Islet precursor cell (in vitro differentiated cells): ENCODE measurements around the gene ARHGAP21.

Experiments
- DNase-seq: peaks from one replicate; pipeline ENCODE4 v3.0.0-alpha.2; 2018

ARHGAP21 gene

DNA sequence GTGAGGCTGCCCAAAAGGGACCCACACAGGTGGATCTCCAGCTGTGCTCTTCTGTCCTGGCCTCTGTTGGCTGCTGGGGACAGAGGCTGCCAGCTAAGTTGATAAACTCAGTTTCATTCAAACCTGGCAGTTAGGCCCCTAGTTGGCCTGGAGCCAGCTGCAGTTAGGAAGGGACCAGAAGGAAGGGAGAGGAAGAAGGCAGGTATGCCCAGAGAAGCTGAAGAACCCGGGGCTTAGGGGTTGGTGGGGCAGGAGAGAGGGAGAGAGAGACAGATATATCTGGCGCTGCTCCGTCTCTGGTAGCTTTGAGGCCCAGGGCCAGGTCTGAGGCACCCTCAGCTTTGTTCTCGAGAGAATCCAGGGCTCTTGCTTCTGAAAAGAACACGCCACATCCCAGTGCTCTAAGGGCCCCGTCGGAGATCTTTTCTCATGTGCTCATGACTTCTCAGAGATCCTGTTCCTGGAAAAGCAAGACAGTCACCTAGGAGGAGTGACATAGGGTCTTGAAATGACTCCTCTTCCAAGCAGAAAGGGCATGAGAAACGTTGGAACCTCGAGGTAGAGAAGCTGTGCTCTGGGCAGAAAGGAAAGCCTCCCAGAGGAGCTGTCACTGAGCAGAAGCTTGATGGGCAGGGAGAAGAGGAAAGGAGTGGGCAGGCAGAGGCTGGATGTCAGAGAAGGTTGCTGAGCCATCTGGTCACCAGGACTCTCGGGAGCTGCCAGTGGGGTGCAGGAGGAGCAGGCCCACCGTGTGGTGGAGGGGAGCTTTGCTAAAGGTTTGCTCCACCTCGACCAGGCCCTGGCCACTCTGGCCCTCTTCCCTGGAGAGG lies 153.6 kb downstream of the ARHGAP21 start:
- no peak for DNase-seq

DNA sequence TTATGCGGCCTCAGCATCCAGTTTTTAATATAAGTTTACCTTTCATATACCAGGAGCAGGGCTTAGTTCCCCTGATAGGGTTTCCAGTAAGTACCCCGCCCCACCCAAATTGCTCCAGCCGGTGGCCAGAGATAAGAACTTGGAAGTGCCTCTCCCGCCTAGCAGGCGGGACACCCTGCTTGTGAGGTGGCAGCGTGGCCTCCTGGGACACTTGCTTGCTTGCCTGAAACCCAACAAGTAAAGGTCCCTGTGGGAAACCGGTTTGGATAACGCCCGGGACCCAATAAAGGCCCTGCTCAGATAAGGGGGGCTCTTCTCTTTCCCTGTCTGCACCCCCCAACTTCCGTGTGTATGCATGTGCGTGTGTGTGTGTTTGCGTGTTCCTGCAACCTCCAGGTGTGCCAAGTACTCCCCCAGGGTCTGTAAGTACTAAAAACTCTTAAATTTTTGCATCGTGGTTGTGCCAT lies 154.3 kb downstream of the ARHGAP21 start:
- DNase-seq: no peak

DNA sequence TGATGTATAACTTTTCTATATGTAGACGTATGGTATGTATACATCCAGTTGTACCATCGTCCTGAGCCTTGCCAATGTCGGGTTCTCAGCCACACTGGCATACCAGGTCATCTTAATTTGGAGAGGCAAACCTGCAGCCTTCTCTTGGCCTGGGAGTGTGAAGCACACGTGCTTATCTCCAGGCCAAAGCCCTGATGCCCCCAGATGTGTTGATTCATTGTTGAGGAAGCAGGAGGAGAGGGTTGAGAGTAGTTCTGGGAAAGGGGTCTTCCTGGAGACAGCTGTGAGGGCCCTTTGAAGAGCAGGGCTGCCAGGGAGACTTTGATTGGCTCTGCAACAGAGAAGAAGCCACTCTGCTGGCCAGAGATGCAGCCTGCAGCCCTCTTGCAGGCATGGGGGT lies 155.6 kb downstream of the ARHGAP21 start:
- no peak for DNase-seq

DNA sequence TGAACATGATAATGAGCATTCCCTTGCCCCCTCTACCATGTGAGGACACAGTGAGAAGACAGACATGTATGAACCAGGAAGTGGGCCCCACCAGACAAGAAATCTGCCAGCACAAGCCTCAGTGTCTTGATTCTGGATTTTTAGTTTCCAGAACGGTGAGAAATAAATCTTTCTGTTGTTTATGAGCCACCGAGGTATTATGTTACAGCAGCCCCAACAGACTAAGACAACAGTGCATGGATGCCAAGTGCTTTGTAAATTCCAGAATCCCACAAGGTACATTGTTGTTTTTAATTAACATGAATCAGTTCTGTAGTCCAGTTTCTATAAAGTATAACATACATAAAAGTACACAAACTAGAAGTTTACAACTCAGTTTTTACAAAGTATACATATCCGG lies 162.2 kb downstream of the ARHGAP21 start:
- DNase-seq: no peak

DNA sequence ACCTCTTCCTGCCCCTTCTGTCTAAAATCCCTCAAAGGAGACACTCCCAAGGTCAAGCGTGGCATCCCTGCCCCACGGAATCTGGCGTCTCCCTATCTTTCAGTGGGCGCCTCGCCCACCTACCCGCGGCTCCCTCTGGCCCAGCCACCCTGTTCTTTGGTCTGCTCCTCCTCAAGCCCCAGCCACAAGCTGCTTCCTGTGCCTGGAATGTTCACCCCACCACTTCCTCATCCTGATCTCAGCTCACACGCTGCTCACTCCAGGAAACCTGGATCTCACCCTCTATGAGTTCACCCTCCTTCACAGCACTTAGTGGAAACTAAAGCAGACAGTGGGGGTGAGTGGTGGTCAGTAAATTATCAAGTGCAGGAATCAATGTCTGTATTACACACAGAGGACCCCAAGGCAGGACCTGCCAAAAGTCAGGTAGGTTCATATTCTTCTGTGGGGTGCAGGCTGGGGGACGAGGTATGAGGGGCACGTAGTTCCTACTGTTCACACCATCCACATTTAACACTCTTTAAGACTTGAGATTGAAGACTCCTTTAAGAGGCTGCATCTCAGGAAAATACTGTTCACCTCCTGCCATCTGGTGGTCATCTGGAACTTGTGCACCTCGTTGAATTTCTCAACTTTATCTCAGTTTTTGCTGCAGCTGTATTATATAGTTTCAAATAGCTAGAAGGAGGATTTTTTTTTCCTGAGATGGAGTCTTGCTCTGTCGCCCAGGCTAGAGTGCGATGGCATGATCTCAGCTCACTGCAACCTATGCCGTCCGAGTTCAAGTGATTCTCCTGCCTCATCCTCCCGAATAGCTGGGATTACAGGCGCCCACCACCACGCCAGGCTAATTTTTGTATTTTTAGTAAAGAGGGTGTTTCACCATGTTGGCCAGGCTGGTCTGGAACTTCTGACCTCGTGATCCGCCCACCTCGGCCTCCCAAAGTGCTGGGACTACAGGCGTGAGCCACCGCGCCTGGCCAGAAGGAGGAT lies 166.6 kb downstream of the ARHGAP21 start:
- DNase-seq: no peak

DNA sequence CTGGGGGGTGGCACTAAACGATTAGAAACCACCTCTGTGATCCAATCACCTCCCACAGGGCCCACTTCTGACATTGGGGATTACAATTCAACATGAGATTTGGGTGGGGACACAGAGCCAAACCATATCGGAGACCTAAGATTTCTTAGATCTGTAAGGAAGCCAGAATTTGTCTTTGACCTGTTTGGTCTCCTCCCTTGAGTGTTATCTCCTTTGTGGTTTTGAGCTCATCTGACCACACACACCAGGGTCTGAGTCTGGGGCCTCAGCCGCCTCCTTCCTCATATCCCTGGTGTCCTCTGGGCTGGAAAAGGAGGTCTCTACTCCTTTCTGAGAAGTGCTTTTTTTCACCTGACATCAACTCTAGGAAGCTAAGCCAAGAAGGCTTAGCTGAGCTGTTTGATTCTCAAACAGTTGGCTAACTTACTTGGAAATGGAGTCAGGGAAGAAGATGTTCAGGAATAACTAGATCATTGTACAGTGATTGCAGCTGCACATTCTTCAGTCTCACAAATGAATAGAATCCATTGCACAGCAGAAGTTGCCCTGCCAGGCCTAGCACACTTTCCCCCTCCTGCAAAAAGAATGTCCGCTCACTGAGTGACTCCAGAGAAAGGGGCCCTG lies 167.4 kb downstream of the ARHGAP21 start:
- DNase-seq: no peak

DNA sequence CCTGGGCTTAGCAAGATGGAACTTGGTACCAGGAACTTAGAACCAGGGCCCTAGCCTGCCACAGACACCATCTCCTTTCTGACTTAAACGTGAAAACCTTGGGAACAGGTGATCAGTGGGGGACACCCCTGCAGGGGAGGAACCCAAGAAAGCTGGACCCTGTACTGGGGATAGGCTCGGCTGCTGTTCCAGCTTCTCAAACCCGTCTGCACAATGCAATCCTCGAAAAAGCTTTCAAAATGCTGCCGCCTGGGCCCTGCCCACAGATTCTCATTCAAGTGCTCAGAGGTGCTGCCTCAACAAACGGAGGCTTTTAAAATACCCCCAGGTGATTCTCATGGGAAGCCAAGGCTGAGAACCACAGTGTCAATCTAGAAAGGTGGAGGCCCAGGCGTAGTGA lies 169.7 kb downstream of the ARHGAP21 start:
- no peak for DNase-seq

DNA sequence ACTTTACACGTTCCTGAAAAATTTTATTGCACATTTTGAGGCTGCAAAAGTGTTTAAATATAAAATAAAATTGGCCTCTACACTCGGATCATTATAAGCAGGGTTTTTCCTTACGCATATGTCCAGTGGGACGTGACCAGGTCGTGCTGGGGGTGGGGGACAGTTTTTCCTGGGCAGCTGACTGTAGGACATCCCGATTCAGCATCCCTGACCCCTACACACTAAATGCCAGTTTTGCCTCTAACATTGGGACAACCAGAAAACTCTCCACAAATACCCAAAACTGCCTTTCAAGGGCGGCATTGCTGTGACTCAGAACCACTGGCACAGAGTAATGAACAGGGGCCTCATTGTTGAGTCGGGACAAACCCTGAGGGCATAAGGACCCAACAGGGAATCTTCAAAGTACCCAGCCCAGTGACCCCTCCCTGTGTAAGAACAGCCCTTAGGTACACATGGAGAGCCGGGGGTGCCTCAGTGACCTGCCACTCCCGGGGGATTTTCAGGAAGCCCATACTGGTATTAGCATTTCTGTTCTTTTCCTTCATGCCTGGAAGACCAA lies 170.6 kb downstream of the ARHGAP21 start:
- peak; percentile 79 for DNase-seq

DNA sequence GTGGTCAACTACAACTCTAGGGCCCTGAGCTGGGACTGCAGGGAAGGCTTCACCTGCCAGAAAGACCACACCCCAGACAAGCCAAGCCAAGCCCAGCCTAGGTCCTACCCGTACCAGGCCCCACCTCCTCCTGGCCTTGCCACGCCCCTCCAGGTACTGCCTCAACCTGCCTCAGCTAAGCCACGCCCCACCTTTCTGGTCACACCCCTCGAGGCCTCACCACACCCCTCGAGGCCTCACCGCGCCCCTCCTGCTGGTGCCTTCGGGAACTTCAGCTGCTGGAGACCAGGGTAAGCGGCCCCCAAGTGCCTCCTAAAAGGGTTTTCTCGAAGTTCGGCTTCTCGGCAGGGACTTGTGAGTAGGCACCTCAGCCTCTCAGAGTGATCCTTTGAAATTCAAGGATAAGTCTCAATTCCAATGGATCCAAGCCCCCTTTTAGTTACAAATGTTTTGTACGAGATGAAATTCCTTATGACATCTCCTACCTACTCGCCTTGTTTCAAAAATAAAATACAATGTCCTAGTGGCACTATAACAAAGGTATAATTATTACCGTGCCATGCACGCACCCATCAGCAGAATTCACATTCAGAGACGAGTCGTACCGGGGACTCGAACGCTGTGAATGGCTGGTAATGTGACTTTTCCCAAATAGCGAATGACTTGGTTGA lies 171.2 kb downstream of the ARHGAP21 start:
- peak; percentile 96 for DNase-seq

DNA sequence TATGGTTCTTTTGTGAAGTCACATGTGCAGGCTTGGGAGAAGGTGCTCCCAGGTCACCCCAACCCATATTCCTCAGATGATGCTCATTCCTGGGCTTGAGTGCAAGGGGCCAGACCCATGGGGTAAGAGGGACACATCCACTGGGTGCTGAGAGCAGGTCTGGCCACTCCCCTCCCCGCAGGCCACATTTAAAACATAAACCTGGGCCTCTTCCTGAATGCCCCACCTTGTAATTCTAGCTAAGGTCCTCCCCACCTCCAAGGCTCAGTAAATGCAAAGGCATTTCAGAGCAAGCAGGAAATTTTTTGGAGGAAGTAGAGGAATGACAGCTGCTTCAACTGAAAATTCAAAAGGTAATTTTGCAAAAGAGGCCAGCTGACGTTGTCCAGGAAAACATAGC lies 172.5 kb downstream of the ARHGAP21 start:
- DNase-seq: no peak

DNA sequence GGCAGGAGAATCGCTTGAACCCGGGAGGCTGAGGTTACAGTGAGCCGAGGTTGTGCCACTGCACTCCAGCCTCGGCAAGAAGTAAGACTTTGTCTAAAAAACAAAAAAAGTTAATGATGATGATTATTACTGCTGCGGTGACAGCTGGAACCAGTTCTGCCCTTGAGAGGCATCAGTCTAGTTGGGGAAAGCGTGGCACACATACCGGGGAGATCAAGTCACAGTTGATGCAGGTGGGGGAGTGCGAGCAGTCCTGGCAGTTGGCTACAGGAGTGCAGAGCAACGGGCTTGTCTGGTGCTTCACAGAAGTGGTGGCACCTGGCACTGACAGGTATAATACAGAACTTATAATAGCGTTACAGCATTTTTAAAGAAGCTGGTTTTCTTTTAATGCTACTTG lies 173.0 kb downstream of the ARHGAP21 start:
- DNase-seq: no peak

DNA sequence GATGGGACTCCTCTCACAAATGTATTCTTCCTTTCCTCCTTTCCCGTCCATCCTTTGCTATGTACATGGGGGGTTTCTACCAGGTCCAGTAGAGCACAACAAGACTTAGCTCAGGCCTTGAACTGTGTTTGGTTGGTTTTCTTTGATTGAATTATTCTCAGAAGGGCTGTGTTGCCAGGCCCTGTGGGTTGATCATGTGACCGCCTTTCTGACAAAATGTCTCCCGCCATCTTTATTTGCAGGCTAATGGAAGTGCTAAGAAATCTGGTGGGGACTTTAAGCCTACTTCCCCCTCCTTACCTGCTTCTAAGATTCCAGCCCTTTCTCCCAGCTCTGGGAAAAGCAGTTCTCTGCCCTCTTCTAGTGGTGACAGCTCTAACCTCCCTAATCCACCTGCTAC lies 178.1 kb downstream of the ARHGAP21 start:
- DNase-seq: no peak

DNA sequence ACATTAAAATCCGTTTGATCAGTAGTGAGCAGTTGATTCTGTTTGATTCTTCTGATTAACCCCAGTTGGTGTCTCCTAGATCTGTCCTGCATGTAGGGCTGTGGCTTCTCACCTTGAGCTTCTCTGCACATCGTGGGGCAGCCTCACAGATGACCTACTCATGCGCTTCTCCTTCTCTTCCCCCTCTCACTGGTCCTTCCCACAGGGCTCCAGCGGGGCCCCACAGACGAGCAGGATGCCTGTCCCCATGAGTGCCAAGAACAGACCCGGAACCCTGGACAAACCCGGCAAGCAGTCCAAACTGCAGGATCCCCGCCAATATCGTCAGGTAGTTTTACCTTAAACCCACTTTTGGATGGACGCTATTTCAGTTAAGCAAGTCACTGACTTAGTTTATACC lies 178.9 kb downstream of the ARHGAP21 start:
- no peak for DNase-seq

DNA sequence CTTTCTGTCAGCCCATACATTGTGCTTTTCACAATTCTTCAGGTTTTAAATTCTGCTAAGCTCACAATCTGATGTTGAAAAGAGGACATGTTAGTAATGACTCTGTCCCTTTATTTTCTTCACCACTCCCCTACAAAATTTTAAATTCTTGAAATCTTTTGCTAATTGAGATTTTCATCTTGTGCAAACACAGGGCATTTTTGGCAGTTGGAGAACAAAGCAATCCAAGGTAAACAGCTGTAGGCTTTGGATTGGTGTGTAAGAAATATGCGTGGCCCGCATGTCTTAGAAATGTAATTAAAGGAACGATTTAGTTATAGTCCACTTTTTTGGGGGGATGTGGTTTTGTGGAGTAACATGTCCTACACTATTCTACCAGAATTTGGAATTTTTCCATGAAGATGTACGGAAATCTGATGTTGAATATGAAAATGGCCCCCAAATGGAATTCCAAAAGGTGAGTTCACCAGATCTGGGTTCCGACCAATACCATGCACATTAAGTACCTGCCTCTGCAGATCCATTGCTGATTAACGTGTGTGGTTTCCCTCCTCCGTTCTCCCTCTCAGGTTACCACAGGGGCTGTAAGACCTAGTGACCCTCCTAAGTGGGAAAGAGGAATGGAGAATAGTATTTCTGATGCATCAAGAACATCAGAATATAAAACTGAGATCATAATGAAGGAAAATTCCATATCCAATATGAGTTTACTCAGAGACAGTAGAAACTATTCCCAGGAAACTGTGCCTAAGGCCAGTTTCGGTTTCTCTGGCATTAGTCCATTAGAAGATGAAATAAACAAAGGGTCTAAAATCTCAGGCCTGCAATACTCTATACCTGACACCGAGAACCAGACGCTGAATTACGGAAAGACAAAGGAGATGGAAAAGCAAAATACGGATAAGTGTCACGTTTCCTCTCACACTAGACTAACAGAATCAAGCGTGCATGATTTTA lies 181.1 kb downstream of the ARHGAP21 start:
- no peak for DNase-seq

DNA sequence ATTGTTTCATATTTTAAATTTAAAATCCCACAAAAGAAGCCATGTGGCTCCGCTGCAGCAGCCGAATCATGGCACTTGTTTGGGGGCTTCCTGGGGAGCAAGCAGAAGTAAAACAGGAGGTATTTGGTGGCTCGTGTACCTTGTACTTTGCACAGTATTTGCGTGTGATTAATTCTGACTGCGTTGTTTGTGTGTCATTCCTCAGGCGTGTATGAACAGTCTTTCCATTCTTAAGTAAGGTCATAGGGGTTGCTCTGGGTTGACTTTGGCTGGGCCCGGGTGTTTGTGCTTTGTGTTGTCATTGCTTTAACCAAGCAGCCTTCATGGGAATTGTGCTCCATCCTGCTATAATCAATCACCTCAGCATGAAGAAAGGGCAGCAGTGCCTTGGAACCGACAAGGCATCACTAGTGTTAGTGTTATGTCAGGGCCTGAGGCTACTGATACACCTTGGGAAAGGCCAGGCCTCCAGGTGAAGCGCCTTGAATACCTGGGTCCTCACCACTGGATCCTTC lies 182.4 kb downstream of the ARHGAP21 start:
- DNase-seq: no peak

DNA sequence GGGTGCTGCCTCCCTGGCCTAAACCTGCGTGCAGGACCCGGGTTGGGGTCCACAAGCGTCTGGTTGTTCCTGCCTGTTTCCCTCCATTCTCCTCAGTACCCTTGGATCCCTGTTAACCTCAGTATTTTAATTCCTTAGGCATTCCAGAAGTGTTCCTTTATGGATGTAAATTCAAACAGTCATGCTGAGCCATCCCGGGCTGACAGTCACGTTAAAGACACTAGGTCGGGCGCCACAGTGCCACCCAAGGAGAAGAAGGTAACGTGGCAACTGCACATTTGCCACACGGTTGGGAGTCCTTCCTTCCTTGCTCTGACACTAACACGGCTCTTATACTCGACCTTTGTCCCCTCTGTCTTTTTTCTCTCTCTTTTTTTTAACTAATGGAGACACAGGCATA lies 187.1 kb downstream of the ARHGAP21 start:
- DNase-seq: no peak

DNA sequence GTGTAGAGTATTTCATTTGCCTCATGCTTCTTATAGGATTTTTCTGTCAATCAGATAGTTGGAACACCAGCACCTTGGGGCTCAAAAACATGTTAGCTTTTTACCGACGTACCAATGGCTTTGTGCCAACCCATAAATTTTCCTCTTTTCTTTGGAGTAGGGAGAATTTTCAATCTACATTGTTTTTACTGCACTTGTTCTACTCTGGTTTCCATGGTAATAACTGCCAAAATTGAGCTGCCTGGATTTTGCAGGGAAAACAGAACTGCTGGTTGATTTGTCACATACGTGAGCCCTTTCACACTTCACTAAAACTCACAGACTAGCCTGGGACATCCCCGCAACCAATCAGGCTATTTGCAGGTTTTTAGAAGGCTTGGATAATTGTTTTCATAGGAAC lies 189.7 kb downstream of the ARHGAP21 start:
- no peak for DNase-seq
